ENCODE results near the gene ZNF525.
"Not testable (repeated sequence)": the region's sequence is repeated elsewhere in the genome, so short reads cannot be mapped to it uniquely, and the experiment has no call there.

Gene ZNF525

GRCh38 chr19:53365134-53365898 lies at the start of gene ZNF525:
ZNF525 (plus strand) TSS chr19:53365705; CDS start chr19:53372282, 6,577 bp downstream.
- DNase-seq (ENCODE audit: low read depth), result peak; percentile 68

DNA sequence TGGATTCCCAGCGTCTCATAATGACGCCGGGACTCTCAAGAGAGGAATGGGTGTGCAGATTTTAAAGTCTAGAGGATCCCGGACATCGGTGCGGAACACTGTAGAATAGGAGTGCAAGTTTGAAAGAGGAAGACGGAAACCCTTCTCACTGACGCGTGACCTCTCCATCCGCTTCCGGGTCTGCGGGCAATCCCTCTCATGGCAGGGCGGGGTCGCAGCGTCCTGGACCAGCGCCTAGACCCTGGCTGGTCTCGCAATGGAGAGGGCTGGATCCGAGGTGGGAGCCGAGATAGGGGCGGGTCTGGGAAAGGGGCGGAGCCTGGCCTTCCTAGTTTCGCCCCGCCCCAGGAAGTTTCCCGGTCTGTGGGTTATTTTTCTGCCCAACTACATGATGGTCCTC lies 36.5 kb upstream of the ZNF525 start:
- DNase-seq (ENCODE audit: low read depth), result peak; percentile 31

GRCh38 chr19:53332484-53332883 lies 33.0 kb upstream of the ZNF525 start:
- no peak for DNase-seq (ENCODE audit: low read depth)

- DNase-seq (ENCODE audit: low read depth), result no peak
These were observed 32.4 kb upstream of the ZNF525 start for GRCh38 chr19:53333066-53333462.

DNA sequence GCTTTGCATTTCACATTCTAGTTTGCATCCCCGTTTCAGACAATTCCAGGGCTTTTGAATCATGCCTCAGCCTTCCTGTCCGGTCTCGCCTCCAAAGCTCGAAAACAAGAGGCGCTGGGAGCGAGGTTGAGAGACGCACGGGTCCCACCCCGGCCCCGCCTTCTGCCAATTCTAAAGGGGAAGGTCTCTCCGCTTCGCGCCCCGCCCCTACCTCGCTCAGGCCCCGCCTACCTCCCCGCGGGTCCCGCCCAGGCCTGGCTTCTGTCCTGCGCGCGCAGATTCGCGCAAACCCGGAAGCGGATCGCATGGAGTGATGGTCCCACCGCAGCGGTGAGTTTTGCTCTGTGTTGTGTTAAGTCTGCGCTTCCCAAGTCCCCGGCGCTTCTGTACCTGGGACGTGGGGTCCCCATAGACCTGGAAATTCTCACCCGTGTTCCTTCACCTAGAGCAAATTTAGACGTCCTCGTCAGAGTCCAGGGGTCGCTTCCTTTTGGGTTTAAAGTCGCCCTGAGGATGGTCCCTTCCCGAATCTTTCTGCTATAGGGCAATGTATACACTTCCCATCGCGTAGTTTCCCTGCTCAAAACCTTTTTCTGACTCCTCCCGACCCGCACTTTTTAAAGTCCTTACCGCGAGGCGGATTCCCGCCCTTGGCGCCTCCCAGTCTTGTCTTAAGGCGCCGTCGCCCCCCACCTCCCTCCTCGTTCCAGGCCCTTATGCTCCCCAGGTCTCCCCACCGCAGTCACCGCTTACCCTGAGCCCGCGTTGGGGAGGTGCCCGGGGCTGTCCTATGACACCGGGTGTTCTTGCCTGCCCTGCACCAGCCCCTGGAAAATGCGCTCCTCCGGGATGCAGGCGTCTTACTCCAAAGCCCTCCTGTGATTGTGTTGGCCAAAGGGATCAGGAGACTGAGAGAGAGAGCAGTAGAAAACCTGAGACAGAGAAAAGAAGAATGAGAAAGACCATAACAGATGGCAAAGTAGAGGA lies 31.7 kb upstream of the ZNF525 start, which contains the start of gene ZNF845:
TSS of gene ZNF845 (plus strand) at position 287 of the 987 bp plus-strand sequence. CDS start 7,559 bp downstream, outside the sequence.
- peak; percentile 91 for DNase-seq (ENCODE audit: low read depth)

- not testable (repeated sequence) for DNase-seq (ENCODE audit: low read depth)
These were observed 21.1 kb upstream of the ZNF525 start for GRCh38 chr19:53344403-53344802.

DNA sequence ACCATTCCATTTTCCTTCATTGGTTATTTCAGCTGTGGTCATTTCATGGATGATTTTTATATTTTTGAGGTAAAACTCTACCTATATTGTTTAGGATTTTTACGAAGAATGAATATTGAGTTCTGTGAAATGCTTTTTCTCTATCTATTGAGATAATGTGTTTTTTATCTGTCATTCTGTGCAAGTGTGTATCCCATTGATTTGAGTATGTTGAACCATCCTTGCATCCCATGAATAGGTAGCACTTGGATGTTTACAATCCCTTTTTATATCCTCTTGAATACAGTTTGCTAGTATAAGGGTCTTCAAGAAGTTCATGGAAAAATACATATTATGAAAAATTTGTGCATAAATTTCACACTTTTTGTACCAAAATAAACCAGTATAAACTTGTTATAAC lies 9.8 kb upstream of the ZNF525 start:
- DNase-seq (ENCODE audit: low read depth), result no peak

DNA sequence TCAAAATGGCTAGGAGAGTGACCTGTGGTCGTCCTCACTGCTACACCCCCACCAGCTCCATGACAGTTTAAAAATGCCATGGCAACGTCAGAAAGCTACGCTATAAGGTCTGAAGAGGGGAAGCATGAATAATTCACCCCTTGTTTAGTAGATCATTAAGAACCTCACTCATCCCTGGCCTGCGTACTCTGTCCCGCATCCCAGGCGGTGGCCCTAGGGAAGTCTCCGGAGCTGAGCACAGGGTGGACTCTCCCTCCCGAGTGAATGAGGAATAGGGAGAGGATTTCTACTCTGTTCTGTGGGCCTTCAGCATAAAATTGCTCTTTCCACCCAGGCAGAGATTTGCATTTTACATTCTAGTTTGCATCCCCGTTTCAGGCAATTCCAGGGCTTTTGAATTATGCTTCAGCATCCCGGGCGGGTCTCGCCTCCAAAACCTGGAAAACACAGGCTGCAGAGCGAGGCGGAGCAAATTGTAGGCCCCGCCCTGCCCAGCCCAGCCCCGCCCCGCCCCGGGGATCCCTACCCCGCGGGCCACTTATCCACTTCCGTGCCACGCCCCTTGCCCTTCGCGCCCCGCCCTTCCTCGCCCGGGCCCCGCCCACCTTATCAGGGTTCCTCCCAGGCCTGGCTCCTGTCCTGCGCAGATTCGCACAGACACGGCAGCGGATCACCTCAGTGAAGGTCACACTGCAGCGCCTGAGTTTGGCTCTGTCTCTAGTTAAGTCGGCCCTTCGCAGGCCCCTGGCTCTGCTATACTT lies 7.5 kb upstream of the ZNF525 start:
- no peak for DNase-seq (ENCODE audit: low read depth)

GRCh38 chr19:53360056-53360455 lies 5.4 kb upstream of the ZNF525 start:
- DNase-seq (ENCODE audit: low read depth), result not testable (repeated sequence)

- DNase-seq (ENCODE audit: low read depth), result peak; percentile 6
These were observed 491 bp downstream of the ZNF525 start for GRCh38 chr19:53365899-53366493.

DNA sequence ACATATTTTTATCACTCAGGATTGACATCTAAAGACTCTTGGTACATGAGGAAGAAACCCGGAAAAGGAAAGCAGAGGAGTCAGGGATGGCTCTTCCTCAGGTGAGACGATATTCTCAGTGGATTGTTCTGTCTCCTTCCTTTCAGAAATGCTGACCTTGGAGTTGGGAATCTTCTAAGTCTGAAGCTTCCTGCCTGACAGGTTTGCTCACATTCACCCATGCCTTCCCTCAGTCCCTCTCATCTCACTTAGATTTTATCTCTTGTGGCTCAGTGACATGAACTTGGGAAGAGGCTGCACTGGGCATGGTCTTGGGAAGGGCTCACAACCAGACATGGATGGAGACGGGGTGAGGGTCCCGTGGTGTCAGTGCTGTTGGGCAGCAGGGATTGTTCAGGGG lies 6.7 kb downstream of the ZNF525 start:
- DNase-seq (ENCODE audit: low read depth), result no peak

DNA sequence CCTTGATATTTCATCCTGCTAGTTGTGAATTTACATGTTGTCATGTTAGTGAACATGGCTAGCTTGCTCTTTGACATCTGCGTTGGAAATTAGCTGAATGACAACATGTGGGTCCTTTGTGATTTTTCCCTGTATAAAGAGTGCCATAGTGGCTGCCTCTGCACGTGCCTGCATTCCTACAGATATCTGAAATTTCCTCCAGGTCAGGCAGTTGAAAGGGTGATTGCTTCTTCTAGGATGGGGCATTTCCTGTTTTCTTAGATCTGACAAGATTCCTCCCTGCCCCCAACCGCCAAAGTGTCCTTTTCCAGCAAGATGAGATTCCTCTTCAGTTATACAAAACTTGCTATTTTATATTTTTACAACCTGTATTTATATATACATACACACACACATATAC lies 8.8 kb downstream of the ZNF525 start:
- no peak for DNase-seq (ENCODE audit: low read depth)

- DNase-seq (ENCODE audit: low read depth), result no peak
These were observed 9.2 kb downstream of the ZNF525 start for GRCh38 chr19:53374743-53375142.

DNA sequence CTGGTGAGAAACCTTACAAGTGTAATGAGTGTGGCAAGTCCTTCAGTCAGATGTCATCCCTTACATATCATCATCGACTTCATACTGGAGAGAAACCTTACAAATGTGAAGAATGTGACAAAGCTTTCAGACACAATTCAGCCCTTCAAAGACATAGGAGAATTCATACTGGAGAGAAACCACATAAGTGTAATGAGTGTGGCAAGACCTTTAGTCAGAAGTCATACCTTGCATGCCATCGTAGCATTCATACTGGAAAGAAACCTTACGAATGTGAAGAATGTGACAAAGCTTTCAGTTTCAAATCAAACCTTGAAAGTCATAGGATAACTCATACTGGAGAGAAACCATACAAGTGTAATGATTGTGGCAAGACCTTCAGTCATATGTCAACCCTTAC lies 15.9 kb downstream of the ZNF525 start:
- DNase-seq (ENCODE audit: low read depth), result no peak

GRCh38 chr19:53388168-53388567 lies 22.7 kb downstream of the ZNF525 start:
- no peak for DNase-seq (ENCODE audit: low read depth)

GRCh38 chr19:53388904-53389303 lies 23.4 kb downstream of the ZNF525 start:
- DNase-seq (ENCODE audit: low read depth), result no peak

DNA sequence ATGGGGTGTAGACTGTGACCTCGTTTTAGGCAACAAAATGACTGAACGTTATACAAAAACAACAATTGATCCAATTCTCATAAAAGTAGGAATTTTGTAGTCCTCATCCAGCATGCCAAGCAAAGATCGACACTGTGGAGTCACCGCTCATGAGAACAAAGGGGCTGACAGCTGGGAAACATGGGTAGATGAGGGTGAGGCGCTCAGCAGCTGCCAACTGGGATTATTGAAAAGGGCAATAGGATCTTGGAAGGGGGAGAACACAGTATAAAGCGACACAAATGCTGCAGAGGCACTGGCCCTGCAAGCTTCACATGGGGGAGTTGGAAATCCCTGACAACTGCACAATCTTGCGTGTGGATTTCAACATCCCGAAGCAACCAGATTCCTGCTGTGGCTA lies 24.1 kb downstream of the ZNF525 start:
- no peak for DNase-seq (ENCODE audit: low read depth)

GRCh38 chr19:53389978-53390377 lies 24.5 kb downstream of the ZNF525 start:
- DNase-seq (ENCODE audit: low read depth), result no peak

GRCh38 chr19:53394522-53394973 lies 29.0 kb downstream of the ZNF525 start:
- DNase-seq (ENCODE audit: low read depth), result peak; percentile 46

- DNase-seq (ENCODE audit: low read depth), result peak; percentile 89
These were observed 29.7 kb downstream of the ZNF525 start, which contains the start of gene ZNF765 for GRCh38 chr19:53394974-53395839. ZNF765 (plus strand) TSS chr19:53395149; CDS start chr19:53398016, 2,867 bp downstream.
